NB4 (cell line): ENCODE measurements around the gene MEF2C.

Source experiments
- CTCF ChIP-seq: IDR thresholded peaks from one replicate; pipeline ENCODE4 v1.5.1; 2012; ENCODE audit warnings: low read depth, low read length
- MAX ChIP-seq: IDR thresholded peaks from 2 replicates; pipeline ENCODE4 v1.6.1; 2011; ENCODE audit warnings: low read depth, low read length
- MYC ChIP-seq: IDR thresholded peaks from 2 replicates; pipeline ENCODE4 v1.6.1; 2011; ENCODE audit warnings: low read depth, low read length
- POLR2A ChIP-seq: IDR thresholded peaks from 2 replicates; pipeline ENCODE4 v1.6.1; 2011; ENCODE audit warnings: mild to moderate bottlenecking; ENCODE audit not compliant: insufficient read length; ENCODE audit errors: extremely low read depth

GRCh38 chr5:88821161-88821560, 61.8 kb downstream of the MEF2C start:
- no peak for TF ChIP-seq CTCF
- TF ChIP-seq POLR2A: no peak
- TF ChIP-seq MYC: no peak
- TF ChIP-seq MAX: no peak
